K562 (cell line): ENCODE results near the gene SCN1B. TPM values are rescaled to one million over a fixed set of nuclear protein-coding genes. Genes with fewer than 3 reads are reported as not detected.

Experiments used
- BACH1 ChIP-seq: fragments of 200-800 bp; sonication (Bioruptor generic); IDR thresholded peaks from 2 replicates; pipeline ENCODE4 v1.6.1; 2016; ENCODE audit warnings: missing genetic modification characterization, missing compliant biosample characterization
- CC2D1A ChIP-seq: fragments of 450-650 bp; IDR thresholded peaks from 2 replicates; pipeline ENCODE4 v1.6.1; 2017; ENCODE audit warnings: mild to moderate bottlenecking
- E2F1 ChIP-seq: sonication (generic); formaldehyde crosslinking; IDR thresholded peaks from 2 replicates; pipeline ENCODE4 v1.8.1; 2023; ENCODE audit warnings: mild to moderate bottlenecking, missing genetic modification reagents, moderate library complexity
- ESRRB ChIP-seq: fragments of 250-450 bp; sonication (Bioruptor Pico); IDR thresholded peaks from 2 replicates; pipeline ENCODE4 v1.5.0; 2020; ENCODE audit warnings: mild to moderate bottlenecking, moderate library complexity, borderline replicate concordance
- FOXA3 ChIP-seq, 2 experiments: fragments of 450-650 bp in 1 of 2; sonication (generic) in 1 of 2; formaldehyde crosslinking; IDR thresholded peaks in 1 of 2; conservative IDR thresholded peaks in 1 of 2; 2 replicates each; pipeline versions ENCODE4 v1.4.0 to v1.8.0; 2020 to 2022; ENCODE audit warnings: mild to moderate bottlenecking in 2 of 2, missing genetic modification reagents in 1 of 2
- HMG20B ChIP-seq: fragments of 250-450 bp; sonication (Bioruptor Pico); IDR thresholded peaks from 2 replicates; pipeline ENCODE4 v1.5.0; 2021; ENCODE audit warnings: mild to moderate bottlenecking
- MBD1 ChIP-seq: fragments of 250-450 bp; sonication (Bioruptor Pico); IDR thresholded peaks from 2 replicates; pipeline ENCODE4 v1.8.0; 2022; ENCODE audit warnings: inconsistent platforms
- PHTF2 ChIP-seq: fragments of 250-450 bp; sonication (Bioruptor Pico); IDR thresholded peaks from 2 replicates; pipeline ENCODE4 v1.5.0; 2021; ENCODE audit warnings: mild to moderate bottlenecking
- POLR3G ChIP-seq: IDR thresholded peaks from 2 replicates; pipeline ENCODE4 v1.6.1; 2011; ENCODE audit not compliant: insufficient read length, insufficient replicate concordance; ENCODE audit errors: extremely low read depth
- SAFB2 ChIP-seq: fragments of 200-400 bp; formaldehyde crosslinking; IDR thresholded peaks from 2 replicates; pipeline ENCODE4 v1.6.1; 2018; ENCODE audit warnings: borderline replicate concordance, low read length, low read depth, moderate library complexity; ENCODE audit not compliant: severe bottlenecking
- SP1 ChIP-seq: sonication (generic); formaldehyde crosslinking; IDR thresholded peaks from 2 replicates; pipeline ENCODE4 v1.8.1; 2022; ENCODE audit warnings: mild to moderate bottlenecking, missing genetic modification reagents
- TCF7L2 ChIP-seq: fragments of 150-350 bp; IDR thresholded peaks from 2 replicates; pipeline ENCODE4 v1.6.1; 2016; ENCODE audit warnings: low read depth, mild to moderate bottlenecking, low read length, moderate library complexity
- THRA ChIP-seq: fragments of 450-650 bp; IDR thresholded peaks from 2 replicates; pipeline ENCODE4 v1.6.1; 2017; ENCODE audit warnings: mild to moderate bottlenecking, moderate library complexity
- TRIM25 ChIP-seq: fragments of 450-650 bp; IDR thresholded peaks from 2 replicates; pipeline ENCODE4 v1.7.0; 2016; ENCODE audit warnings: borderline replicate concordance
- TSC22D4 ChIP-seq: fragments of 450-650 bp; IDR thresholded peaks from 2 replicates; pipeline ENCODE4 v1.6.1; 2016; ENCODE audit warnings: missing genetic modification characterization, missing biosample characterization, control low read depth
- ZNF175 ChIP-seq: fragments of 200-800 bp; sonication (Bioruptor generic); IDR thresholded peaks from 2 replicates; pipeline ENCODE4 v1.6.1; 2016; ENCODE audit warnings: low read depth, mild to moderate bottlenecking, missing genetic modification characterization, missing compliant biosample characterization
- ZNF512 ChIP-seq: IDR thresholded peaks from 2 replicates; pipeline ENCODE4 v1.6.1; 2016; ENCODE audit warnings: missing genetic modification characterization, missing compliant biosample characterization
- ZNF561 ChIP-seq: fragments of 450-650 bp; formaldehyde crosslinking; conservative IDR thresholded peaks from 2 replicates; pipeline ENCODE4 v1.4.0; 2020; ENCODE audit warnings: mild to moderate bottlenecking, moderate library complexity
- ZNF57 ChIP-seq: fragments of 450-650 bp; formaldehyde crosslinking; IDR thresholded peaks from 2 replicates; pipeline ENCODE4 v1.4.0; 2020; ENCODE audit warnings: mild to moderate bottlenecking, moderate library complexity
- polyA plus RNA-seq, 8 experiments: library from polyadenylated mRNA; depleted of rRNA in 4 of 8; stranded (reverse) in 5 of 8; unstranded in 3 of 8; fragments of >200 nt; fragmentation: Nextera tagmentation in 2 of 8; fragmentation: Illumina TruSeq in 1 of 8; extraction: Ambion mirVana in 2 of 8; extraction: Trizol in 1 of 8; gene quantifications; 2 replicates each; pipeline versions ENCODE4 v1.2.1 to v1.2.3, GENCODE V29; 2011 to 2014; ENCODE audit warnings: inconsistent platforms in 1 of 8, missing spikeins in 1 of 8
- total RNA-seq, 7 experiments: library from RNA; depleted of rRNA in 6 of 7; stranded (reverse); fragments of >200 nt in 6 of 7; fragmentation: Illumina TruSeq in 2 of 7; extraction: Trizol in 2 of 7; gene quantifications; 2 replicates each; pipeline versions ENCODE4 v1.2.1 to v1.2.3, GENCODE V29; 2011 to 2021; ENCODE audit warnings: low replicate concordance in 1 of 7

SCN1B gene
- total and polyA plus RNA-seq, 9 of the 15 experiments (the other 6 are each of a cell fraction or from before 2014, with no cell fraction given): 0.03 to 2.5 (median 0.91) TPM

GRCh38 chr19:35039881-35040825 lies 9.9 kb downstream of the SCN1B start (continued):
- no peak for TF ChIP-seq MBD1 (CRISPR knock-in tag)
- no peak for TF ChIP-seq THRA
- TF ChIP-seq TCF7L2: no peak
- no peak for TF ChIP-seq HMG20B (CRISPR knock-in tag)
- no peak for TF ChIP-seq FOXA3 (CRISPR knock-in tag; conservative IDR thresholded peaks at IDR 0.05 in 1 of 2, IDR thresholded peaks at IDR 0.05 in 1 of 2)
- TF ChIP-seq ZNF175 (CRISPR knock-in tag): no peak
- TF ChIP-seq ZNF57 (CRISPR knock-in tag): no peak
- no peak for TF ChIP-seq PHTF2 (CRISPR knock-in tag)
- no peak for TF ChIP-seq SAFB2
- 0 out of 2 replicates have a peak, but pooled peaks have one; percentile 48 for TF ChIP-seq TRIM25
- no peak for TF ChIP-seq ESRRB (CRISPR knock-in tag)
- no peak for TF ChIP-seq ZNF561 (CRISPR knock-in tag)
- TF ChIP-seq E2F1 (CRISPR knock-in tag): no peak
- TF ChIP-seq BACH1 (tag): no peak
- no peak for TF ChIP-seq POLR3G
- no peak for TF ChIP-seq CC2D1A
- TF ChIP-seq ZNF512 (tag): no peak
- TF ChIP-seq SP1 (CRISPR knock-in tag): no peak
- TF ChIP-seq TSC22D4 (tag): no peak
